Pulmonary artery endothelial cell (primary cell): Measurements from ENCODE around the gene LIF. TPM values are rescaled to one million over a fixed set of nuclear protein-coding genes. Genes with fewer than 3 reads are reported as not detected.

Experiments
- DNase-seq: peaks from one replicate; pipeline ENCODE4 v3.0.0-alpha.2; 2011; ENCODE audit warnings: low read depth, low spot score
- total RNA-seq: library from RNA; depleted of rRNA; stranded (reverse); fragments of >200 nt; gene quantifications from 2 replicates; pipeline ENCODE4 v1.2.3, GENCODE V29; 2014

LIF gene
- total RNA-seq, 1 donor from 2014 or later = 0.66 TPM

- DNase-seq = no peak
Observed at GRCh38 chr22:30191040-30191701, 55.4 kb downstream of the LIF start.

GRCh38 chr22:30190574-30190973 lies 56.0 kb downstream of the LIF start:
- DNase-seq = no peak

Other genes starting within 250 kb of the LIF start
- not detected in 2 replicates for gene HORMAD2, start 166.3 kb downstream of the LIF start, total RNA-seq
- not detected in 2 replicates for gene OSM, start 20.1 kb upstream of the LIF start, total RNA-seq
- gene CASTOR1, start 42.7 kb upstream of the LIF start, total RNA-seq = 7.9 and 9.5 TPM in 2 replicates
- gene TBC1D10A, start 80.2 kb upstream of the LIF start, total RNA-seq = 6.9 and 9.2 TPM in 2 replicates
- gene SF3A1, start 110.1 kb upstream of the LIF start, total RNA-seq = 18.7 and 29.6 TPM in 2 replicates
- 1.3 and 1.6 TPM in 2 replicates for gene CCDC157, start 110.2 kb upstream of the LIF start, total RNA-seq
- gene RNF215, start 140.7 kb upstream of the LIF start, total RNA-seq = 16.8 and 18.1 TPM in 2 replicates
- gene SEC14L2, start 150.3 kb upstream of the LIF start, total RNA-seq = 34.5 and 35.0 TPM in 2 replicates
- gene MTFP1, start 179.0 kb upstream of the LIF start, total RNA-seq = 32.2 and 43.2 TPM in 2 replicates
- gene SEC14L3, start 225.3 kb upstream of the LIF start, total RNA-seq = not detected in 2 replicates